ENCODE results near the gene VANGL1.

VANGL1 gene

DNA sequence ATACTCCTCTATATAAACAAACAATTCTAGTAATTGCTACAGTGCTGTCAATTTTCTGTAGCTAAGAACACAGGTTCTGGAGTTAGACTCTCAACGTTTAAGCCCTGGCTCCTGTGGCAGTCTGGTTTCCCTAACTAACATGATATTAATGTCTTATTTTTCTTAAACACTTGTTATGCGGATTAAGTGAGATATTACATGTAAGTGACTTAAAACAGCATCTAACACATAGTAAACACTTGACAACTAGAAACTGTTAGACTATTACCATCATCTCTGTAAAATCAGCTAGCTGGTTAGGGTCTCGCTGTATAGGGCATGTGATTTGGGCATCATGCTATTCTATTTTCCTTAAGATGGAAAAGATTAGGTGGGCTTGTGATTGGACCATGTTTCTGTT, 2.3 kb downstream of the VANGL1 start:
- DNase-seq (ENCODE audit: low read depth) = no peak

- no peak for DNase-seq (ENCODE audit: low read depth)
Observed at GRCh38 chr1:115647047-115647446, 5.3 kb downstream of the VANGL1 start.

GRCh38 chr1:115647507-115647906, 5.7 kb downstream of the VANGL1 start:
- peak; percentile 14 for DNase-seq (ENCODE audit: low read depth)

- no peak for DNase-seq (ENCODE audit: low read depth)
Observed at GRCh38 chr1:115647919-115648650, 6.3 kb downstream of the VANGL1 start.

GRCh38 chr1:115648717-115649691, 7.2 kb downstream of the VANGL1 start:
- no peak for DNase-seq (ENCODE audit: low read depth)

DNA sequence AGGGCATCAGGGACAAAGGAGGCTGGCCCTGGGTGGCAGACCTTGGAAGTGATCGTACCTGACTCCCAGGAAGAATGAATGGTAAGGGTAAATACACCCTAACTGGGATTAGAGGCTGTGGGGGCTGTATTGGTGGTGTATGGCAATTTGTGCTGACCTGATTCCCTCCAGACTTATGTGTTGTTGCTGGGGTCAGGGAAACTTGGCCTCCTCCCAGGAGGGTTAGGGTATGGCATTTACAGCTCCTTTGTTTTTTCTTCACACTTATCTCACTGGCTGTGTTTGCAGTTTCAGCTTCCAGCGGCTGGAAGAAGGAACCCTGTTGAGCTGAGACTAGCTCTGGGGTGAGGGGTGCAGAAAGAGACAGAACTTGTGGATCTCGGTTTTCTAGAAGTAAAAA, 8.2 kb downstream of the VANGL1 start:
- DNase-seq (ENCODE audit: low read depth) = no peak

GRCh38 chr1:115650961-115651360, 9.2 kb downstream of the VANGL1 start:
- no peak for DNase-seq (ENCODE audit: low read depth)

DNA sequence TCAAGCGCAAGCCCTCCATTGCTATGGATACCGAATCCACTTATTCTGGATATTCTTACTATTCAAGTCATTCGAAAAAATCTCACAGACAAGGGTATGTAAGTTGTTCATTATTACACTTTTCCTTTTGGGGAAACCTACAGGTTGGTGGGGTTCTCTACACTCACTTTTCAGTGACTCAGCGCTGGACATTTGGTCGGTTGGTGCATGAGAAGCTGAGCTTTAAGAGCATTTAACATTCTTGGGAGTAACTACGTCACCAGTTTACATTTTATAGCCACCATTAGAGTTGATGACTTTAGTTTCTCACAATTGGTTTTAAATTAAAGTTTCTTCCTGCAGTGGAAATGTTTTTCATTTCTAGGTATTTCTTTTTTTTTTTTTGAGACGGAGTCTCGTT, 9.6 kb downstream of the VANGL1 start:
- no peak for DNase-seq (ENCODE audit: low read depth)

GRCh38 chr1:115652236-115652788, 10.5 kb downstream of the VANGL1 start:
- no peak for DNase-seq (ENCODE audit: low read depth)

DNA sequence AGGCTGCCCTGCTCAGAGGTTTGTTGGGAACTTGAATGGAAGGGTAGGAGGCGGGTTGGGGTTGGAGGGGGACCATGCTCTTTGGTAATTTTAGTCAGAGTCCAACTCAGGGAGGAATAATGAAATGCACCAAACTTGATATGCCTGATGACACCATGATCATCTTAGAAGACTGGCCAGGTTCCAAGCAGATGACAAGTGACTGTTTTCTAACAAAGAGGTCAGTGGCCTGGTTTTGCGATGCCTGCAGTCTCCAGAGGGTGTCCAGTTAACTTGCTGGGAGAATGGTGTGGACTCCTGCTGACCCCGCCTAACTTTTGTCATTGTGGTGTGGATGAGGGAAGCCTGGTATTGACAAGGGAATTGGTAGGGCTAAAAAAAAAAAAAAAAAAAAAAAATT, 12.4 kb downstream of the VANGL1 start:
- DNase-seq (ENCODE audit: low read depth) = no peak

DNA sequence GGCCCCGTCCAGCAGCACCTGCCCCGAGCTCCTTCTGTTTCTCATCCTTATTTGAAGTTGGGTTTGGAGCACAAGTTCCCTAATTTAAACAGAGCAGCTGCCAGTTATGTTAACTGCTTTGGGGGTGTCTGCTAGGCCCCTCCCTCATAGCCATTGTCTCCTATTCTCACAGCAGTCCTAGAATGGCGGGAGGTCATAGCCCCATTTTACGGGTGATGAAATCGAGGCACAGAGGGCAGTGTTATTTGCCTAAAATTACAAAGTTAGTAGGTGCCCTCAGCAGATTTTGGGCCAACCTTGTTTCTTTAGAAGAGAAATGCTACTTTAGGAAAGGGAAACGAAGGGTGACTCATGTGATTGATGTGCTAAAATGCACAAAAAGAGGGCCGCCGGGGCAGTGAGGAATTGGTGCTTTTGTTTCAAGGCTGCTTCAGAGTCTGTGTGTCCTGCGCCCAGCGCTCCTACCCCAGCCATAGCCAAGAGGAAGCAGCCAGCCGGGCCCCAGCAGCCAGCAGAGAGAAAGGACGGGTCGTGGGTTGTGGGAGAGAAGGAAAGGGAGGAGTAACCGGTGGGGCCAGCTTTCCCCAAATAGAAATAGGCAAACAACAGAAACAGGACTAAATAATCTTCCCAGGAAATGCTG, 13.0 kb downstream of the VANGL1 start:
- DNase-seq (ENCODE audit: low read depth) = no peak

DNA sequence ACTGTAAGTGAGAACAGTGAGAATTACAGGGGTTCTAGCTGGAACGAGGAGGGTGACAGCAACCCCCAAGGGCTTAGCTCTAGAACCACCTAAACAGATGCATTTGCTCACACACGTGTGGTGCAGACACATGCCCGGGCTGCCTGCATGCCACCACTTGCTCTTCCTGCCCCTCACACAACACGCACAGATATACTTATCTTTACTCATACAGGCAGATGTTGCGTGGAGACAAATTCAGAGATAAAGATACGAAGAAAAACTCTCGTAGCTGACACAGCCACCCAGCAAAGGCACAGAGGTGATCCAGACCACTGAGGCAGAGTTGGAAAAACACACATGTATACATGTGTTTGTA, 13.5 kb downstream of the VANGL1 start:
- no peak for DNase-seq (ENCODE audit: low read depth)

DNA sequence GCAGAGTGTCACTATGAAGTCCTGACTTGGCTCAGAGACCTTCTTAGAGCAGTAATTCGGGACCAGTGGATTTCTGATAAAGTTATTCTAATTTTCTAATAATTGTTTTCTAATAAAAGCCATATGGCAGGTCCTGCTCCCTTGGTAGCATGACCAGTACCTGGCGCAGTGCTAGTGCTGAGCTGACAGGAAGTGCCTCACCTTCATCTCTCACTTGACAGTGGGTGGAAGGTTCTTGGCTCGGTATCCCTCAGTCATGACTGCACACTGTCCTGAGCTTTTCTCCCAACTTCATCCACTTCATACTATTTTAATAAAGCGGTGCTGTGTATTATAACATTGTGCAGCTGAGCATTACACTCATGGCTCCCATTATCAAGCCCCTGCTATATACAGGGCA, 14.1 kb downstream of the VANGL1 start:
- DNase-seq (ENCODE audit: low read depth) = no peak

- DNase-seq (ENCODE audit: low read depth) = no peak
Observed at GRCh38 chr1:115656461-115657077, 14.8 kb downstream of the VANGL1 start.

DNA sequence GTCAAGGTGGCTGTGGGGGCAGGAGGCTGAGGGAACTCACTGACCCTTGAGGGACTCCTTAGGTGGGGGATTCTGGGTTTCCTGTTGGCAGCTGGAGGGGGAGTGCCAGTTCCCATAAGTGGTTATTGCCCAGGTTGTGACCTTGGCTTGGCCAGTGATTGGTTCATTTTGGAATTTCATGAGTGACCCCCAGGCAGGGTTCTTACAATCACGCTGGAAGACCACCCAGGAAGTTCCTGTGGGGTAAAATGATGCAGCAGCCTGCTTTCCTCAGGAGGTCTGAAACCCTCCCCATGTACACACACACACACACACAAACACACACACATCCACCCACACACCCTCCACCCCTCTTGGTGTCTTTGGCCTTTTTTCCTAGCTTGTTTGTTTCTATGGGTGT, 16.9 kb downstream of the VANGL1 start:
- no peak for DNase-seq (ENCODE audit: low read depth)

- no peak for DNase-seq (ENCODE audit: low read depth)
Observed at GRCh38 chr1:115660151-115660550, 18.4 kb downstream of the VANGL1 start.

DNA sequence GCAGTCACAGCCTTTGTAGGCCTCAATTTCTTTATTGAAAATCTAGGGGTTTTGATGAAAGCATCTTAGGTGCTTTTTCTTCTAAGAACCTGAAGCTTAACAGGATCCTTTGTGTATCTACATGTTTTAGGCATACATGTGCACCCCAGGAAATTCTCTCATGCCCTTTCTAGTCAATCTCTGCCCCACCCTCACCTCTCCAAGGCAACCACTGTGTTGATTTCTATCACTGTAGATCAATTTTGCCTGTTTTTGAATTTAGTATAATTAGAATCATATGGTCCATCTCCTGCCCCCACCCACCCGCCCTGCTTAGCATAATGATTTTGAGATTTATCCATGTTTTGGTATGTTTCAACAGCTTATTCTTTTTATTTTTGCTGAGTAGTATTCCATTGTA, 19.4 kb downstream of the VANGL1 start:
- no peak for DNase-seq (ENCODE audit: low read depth)

GRCh38 chr1:115665319-115666096, 23.7 kb downstream of the VANGL1 start:
- no peak for DNase-seq (ENCODE audit: low read depth)

DNA sequence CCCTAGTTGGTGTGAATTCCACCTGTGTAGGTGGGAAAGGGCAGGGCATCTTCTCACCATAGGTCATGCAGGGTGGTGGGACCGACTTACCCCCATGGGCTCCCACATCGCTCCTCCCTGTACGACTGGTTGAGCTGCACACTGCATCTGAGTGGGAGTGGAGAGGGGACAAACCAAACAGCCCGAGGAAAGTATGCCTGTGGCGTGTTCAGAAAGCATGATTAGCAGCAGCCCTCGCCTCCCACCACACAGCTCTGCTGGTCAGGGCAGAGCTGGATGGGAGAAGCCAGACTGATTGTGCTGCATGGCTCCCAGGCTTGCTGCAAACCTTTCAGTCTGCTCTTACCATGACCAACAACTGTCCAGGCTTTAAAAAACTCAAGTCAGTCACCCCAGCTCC, 24.4 kb downstream of the VANGL1 start:
- no peak for DNase-seq (ENCODE audit: low read depth)

DNA sequence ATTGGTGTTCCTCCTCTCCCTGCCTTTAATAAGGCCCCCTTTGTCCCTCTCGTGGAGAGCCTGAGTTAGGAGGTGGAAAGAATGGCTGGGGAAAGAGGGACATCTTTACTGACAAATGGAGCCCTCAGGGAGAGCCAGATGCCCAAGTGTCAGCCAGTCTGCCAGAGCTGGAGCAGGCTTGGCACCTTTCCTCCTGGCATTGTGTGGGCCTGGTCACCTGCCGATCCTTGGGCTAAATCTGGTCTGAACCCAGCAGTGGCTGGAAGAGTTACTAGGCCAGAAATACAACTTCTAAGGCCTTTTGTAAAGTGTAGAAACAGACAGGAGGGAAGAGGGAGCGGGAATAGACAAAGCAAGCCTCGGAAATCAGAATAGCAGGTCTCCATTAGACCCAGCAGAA, 24.9 kb downstream of the VANGL1 start:
- DNase-seq (ENCODE audit: low read depth) = no peak

DNA sequence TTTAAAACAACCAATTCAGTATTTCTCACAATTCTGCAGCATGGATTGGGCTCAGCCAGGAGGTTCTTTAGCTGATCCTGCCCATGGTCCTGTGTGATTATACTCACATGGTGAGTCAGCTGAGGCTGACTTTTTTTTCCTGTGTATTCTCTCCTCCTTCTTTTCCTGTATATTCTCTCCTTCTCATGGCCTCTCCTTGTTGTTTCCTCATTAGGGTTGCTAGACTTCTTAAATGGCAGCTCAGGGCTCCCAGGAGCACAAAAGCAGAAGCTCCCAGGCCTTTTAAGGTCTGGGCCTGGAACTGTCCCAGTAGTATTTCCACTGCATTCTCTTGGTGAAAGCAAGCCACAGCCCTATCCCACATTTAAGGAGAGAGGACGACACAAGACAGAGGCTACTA, 26.8 kb downstream of the VANGL1 start:
- DNase-seq (ENCODE audit: low read depth) = no peak
